KG1 (cell line): Measurements from ENCODE around the gene CALHM5.

ENCODE experiments used
- DNase-seq: peaks from one replicate; lab custom pipeline; 2025; lab: John Stamatoyannopoulos, UW

Gene CALHM5

DNA sequence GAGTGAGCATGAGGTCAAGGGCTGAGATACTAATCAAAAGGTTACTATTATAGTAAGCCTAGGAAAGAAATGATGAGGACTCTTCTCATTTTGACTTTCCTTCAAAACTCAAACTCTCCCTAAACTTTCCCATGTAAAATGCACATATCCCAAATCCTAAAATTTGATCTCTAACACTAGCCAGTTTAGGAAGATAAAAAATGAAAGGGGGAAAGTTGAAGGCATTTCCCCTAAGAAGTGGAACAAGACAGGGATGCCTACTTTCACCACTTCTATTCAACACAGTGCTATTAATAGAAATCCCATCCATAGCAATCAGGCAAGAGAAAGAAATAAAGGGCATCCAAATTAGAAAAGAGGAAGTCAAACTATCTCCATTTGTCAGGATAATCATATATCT, 2.9 kb upstream of the CALHM5 start:
- DNase-seq: no peak

GRCh38 chr6:116512111-116512559, 696 bp downstream of the CALHM5 start:
- DNase-seq: no peak

- DNase-seq: no peak
Measured at GRCh38 chr6:116512734-116513133, 1.3 kb downstream of the CALHM5 start.

DNA sequence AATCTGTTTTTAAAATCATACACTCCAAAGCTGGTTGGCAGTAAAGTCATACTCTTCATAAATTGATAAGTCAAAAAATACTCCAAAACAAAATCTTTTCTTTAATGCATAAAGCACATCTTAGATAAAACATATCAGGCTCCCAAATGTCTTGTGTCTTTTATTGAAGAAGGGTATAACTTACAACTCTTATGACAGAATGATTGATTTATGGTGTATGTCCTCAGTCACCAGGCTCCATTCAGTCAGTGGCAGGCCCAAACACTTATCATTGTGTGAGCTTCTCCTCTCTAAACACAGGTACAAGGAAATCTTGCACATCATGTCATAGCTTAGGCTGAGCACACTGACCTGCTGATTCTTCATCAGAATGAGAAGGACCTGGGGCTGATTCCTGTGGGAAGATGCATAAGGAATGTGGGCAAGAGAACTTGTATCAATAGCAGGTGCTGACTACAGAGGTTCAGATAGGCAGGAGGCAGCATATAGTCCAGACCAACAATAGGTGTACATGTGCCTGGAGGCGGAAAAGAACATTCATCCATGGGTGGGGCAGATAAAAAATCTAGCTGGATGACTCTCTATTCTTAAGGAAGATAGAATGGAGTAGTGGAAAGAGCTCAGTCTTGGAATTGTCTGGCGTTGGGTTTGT, 1.9 kb downstream of the CALHM5 start:
- DNase-seq: no peak

DNA sequence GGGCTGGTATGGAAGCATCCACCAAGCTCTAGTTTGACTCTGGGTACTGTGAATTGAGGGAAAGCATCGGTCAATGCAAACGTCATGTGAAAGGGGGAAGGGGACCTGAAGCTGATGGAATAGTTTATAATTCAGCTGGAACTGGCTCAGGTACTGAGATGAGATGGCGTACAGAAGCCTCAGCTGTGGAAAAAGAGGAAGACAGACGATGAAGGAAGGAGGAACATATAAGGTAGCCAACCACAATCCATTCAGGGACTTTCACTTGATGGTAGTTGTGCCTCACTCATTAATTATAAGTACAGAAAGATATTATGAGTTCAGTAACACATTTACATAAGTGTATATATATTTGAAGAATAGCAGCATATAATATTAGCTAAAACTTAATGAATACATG, 2.7 kb downstream of the CALHM5 start:
- DNase-seq: no peak

DNA sequence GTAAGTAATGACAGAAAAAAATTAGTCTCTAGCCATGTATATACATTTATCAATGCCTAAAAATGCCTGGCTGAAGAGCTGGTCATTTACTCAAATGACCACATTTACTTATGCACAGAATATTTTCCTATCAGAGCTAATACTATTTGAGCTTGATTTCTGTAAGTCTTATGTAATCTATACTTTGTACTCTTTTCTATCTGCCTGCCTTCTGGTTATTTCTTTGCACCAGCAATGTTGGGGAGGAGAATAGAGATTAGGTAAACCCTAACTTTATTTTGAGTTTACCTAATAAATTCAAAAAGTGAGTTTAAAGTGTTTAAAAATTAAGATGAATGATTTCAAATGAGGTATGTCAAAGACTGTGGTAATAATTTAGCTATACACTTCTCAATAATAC, 3.7 kb downstream of the CALHM5 start:
- no peak for DNase-seq

GRCh38 chr6:116518621-116519368, 7.4 kb downstream of the CALHM5 start:
- DNase-seq: no peak

DNA sequence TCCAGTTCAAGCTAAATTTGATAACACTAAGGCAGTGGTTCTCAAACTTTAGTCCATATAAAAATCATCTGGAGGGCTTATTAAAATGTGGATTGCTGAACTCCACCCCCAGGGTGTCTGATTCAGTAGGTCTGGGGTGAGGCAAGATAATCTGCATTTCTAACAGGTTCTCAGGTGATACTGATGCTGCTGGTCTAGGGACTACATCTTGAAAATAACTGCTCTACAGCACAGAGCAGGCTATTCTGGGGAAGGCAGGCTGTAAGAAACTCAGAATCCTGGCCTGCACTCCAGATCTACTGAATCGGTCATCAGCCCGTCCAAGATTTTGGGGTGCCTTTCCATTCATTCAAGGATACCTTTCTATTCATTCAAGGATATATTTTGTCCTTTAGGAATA, 11.5 kb downstream of the CALHM5 start:
- DNase-seq: no peak

DNA sequence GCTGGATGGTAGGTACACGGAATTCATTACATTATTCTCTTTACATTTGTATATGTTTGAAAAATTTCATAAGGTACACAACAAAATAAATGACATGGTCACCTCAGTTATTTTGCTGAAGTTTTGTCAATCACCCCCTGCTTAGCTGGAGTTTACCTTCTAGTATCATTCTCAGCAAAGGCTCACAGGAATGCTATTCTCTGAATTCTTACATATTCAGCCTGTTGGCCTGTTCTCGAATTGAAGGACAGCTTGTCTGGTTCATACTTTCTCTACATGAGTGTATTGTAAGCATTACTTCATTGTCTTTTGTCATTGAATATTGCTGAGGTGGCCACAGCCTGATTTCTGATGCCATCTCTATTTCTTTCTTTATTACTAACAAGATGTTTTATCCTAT, 12.8 kb downstream of the CALHM5 start:
- no peak for DNase-seq

DNA sequence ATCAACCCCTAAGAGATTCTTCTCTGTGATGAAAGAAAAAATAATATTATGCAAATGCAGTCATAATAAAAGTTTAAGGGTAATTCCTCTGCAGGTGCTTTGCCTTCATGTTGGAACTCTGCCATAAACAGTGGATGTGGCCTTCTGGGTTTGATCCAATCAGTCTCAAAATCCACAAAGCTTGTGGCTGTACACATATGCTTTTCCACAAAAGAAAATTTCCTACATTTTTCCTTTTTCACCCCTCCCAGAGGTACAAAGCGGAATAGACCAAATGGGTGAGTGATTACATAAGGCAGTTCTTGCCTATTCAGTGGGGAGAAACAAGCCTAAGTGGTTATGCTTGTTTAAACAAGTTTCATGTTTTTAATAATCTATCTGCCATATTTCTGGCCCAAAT, 16.7 kb downstream of the CALHM5 start:
- no peak for DNase-seq

DNA sequence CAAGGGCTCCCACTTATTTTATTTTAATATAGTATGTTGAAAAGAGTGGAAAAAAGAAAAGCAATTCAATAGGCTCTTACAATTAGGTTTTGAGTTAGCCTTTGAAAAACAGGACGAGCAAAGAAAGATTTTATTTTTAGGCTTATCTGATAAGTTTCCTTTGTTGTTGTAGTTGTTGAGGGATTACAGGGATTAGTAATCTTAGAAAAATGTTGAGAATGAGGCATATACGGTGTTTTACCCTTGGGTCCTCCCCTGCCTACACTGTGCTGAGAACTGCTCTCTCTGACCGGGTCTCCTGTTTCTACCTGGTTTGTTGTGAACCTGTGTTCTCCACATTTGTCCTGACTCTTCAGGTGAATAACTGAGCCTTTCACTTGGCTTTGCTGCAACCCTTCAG, 17.3 kb downstream of the CALHM5 start:
- no peak for DNase-seq

GRCh38 chr6:116529466-116530290, 18.2 kb downstream of the CALHM5 start:
- no peak for DNase-seq

DNA sequence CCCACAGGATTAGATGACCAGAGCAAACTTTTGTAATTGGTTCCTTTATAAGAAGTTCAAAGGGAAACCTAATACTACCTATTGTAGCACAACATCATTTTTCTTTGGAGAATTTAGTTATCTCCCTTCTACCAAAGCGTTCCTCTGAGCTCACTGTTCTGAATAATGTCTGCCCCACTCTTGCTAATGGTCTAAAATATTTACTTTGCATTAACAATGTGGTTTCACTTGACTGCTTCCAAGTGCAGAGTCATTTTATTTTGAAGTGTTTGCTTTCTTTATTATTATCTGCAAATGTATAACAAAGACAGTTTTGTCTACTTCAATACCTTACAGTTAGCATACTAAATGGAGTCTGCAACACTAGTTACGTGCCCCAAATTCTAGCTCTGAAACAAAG, 19.0 kb downstream of the CALHM5 start:
- DNase-seq: no peak

DNA sequence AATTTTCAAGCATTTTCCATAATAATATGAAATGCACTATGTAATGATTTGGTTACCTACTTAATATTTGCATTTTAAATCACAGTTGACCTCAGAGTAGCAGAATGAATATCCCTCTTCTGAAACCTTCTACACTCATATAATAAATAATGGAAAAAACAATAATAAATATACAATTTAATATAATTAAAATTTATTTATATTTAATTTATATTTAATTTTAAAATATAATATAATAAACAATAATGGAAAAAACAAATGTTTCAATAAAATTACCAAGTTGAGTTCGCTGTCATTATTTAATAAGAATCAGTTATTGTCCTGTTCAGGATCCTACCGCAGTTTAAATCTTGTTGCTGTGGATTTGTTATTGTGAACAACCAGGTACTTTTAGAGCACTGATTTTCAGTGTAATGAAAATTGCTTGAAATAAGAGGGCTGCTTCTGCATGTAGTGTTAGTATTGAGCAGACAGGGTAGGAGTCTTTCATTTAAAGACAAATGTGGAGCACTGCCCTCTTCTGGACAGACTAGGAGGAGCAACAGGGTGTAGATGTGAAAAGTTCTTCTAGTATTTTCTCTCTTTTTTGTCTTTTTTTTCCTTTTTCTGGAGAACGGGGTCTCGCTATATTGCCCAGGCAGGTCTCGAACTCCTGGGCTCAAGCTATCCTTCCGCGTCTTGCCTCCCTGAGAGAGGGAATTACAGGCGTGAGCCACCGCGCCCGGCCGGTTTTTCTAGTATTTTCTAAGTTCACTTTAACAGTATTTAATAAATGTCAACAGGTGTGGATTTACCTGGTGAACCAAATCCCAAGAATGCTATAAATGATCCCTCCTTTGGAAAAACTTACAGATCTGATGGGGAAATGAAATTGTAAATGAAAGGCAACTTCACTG, 20.5 kb downstream of the CALHM5 start:
- peak; percentile 45 for DNase-seq

DNA sequence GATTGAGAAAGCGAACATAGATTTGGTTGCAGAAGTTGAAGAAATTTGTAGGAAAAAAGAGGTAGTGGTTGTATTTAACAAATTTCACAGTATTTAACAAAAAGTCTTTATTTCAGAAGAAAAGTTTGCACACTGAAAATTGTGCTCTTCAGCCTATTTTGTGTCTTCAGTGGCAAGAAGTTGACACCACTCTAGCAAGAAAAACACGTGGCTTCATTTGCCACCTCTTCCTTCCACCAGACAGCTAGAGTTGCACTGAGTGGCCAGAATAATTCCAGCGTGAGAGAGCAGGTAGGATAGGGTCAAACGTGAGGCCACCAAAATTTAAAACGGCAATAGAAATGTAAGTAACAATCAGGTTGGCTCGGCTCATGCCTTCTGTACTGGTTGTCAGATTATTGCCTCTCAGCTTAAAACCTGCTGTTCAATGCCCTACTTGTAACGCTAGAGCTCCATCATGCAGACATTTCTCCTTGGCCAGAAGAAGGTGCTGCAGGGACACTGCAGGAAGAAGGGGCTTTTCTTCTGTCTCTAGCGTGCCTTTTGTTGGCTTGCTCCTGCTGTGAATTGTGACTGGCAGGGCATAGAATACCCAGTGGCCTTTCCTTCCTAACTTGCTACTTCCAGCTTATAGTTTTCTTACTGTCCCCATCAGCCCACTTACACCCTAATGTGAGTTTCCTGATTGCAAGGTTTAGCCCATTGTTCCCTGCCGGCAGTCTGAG, 22.0 kb downstream of the CALHM5 start:
- DNase-seq: no peak

- DNase-seq: no peak
Measured at GRCh38 chr6:116535109-116535508, 23.7 kb downstream of the CALHM5 start.

GRCh38 chr6:116536216-116536621, 24.8 kb downstream of the CALHM5 start:
- peak; percentile 66 for DNase-seq

GRCh38 chr6:116542426-116542825, 31.0 kb downstream of the CALHM5 start:
- no peak for DNase-seq

DNA sequence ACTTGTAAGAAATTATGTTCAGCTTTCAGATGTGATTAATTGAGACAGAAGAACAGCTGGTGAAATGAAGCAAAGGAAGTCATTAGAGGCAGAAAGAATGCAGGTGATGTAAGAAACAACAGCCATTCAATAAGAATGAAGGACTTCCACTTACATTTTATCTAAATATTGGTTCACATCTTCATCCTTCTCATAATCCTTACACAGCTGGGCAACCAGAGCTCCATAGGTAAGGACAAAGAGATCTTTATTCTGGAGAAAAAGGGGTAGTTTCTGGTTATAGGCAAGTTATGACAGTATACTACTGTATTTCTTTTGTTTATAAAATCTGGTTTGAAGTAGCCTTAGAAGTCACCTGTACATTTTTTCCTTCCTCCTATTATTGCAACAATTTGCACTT, 31.7 kb downstream of the CALHM5 start:
- DNase-seq: no peak

DNA sequence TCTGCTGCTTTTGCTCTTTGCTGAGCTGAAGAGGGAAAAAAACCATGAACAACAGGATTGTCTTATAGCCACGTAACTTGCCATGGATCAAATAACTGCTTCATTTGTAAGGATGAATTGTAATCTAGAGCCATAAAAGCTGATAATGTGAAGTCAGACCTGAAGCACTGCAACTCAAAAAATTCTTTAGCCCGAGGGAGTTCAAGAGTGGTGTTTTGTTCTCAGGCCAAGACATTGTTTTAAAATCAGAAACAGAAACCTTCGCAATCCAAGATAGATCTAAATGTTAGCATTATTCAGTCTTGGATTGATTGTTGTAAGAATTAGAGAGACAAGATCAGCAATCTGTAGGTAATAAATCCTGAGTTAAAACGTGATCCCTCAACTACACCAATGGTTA, 34.2 kb downstream of the CALHM5 start, which contains the start of gene TRAPPC3L:
Gene TRAPPC3L (minus strand): TSS at position 34 of the 400 bp plus-strand sequence. CDS start 170 bp downstream, outside the sequence.
- no peak for DNase-seq

DNA sequence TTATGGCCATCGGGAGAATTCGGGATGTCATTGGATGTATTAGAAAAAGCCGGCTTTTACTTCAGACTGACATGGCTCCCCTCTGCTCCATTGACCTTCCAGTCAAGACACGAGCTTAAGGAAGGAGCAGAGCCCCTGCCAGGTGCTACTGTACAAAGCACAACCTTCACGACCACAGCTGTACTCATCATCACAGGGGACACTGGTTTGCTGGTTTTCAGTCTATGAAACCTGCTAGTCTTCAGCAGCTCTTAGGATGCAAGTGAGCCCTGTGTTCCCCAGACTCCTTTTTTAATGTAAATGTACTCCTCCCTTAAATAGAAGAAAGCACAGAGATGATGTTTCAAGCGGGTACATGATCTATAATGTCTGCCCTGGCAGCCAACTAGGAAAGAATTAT, 35.9 kb downstream of the CALHM5 start:
- DNase-seq: no peak
